SK-N-SH treated with all-trans-retinoic acid at 6 μM for 48 hours (cell line): Measurements from ENCODE around the gene UBFD1.

Experiments
- ATAC-seq: fragments of 200-7000 bp; cut with Tn5 transposase; 3 replicates; pipeline ENCODE4 v1.9.1; 2020; ENCODE audit warnings: mild to moderate bottlenecking, moderate library complexity
- ARNTL ChIP-seq: fragments of 450-650 bp; formaldehyde crosslinking; IDR thresholded peaks from 2 replicates; pipeline ENCODE4 v1.5.0; 2020; ENCODE audit warnings: low read depth, mild to moderate bottlenecking, moderate library complexity, borderline replicate concordance
- BACH2 ChIP-seq: fragments of 250-450 bp; sonication (Bioruptor Pico); IDR thresholded peaks from 2 replicates; pipeline ENCODE4 v1.9.0; 2021; ENCODE audit warnings: mild to moderate bottlenecking, borderline replicate concordance
- CSDC2 ChIP-seq: fragments of 250-450 bp; sonication (Bioruptor Pico); IDR thresholded peaks from 2 replicates; pipeline ENCODE4 v1.5.0; 2020; ENCODE audit warnings: mild to moderate bottlenecking, moderate library complexity
- CSRNP3 ChIP-seq: fragments of 250-450 bp; sonication (Bioruptor Pico); IDR thresholded peaks from 2 replicates; pipeline ENCODE4 v1.5.1; 2021; ENCODE audit warnings: mild to moderate bottlenecking, moderate library complexity
- ESRRG ChIP-seq: fragments of 250-450 bp; sonication (Bioruptor Pico); IDR thresholded peaks from 2 replicates; pipeline ENCODE4 v1.6.1; 2021; ENCODE audit warnings: mild to moderate bottlenecking
- GLIS3 ChIP-seq: fragments of 250-450 bp; sonication (Bioruptor Pico); IDR thresholded peaks from 2 replicates; pipeline ENCODE4 v1.5.0; 2020; ENCODE audit warnings: mild to moderate bottlenecking, moderate library complexity
- ISL1 ChIP-seq: fragments of 250-450 bp; sonication (Bioruptor Pico); IDR thresholded peaks from 2 replicates; pipeline ENCODE4 v2.1.2; 2022; ENCODE audit warnings: mild to moderate bottlenecking, moderate library complexity
- PPARA ChIP-seq: fragments of 250-450 bp; sonication (Bioruptor Pico); IDR thresholded peaks from 2 replicates; pipeline ENCODE4 v1.5.0; 2020; ENCODE audit warnings: mild to moderate bottlenecking, borderline replicate concordance
- SNAI2 ChIP-seq: fragments of 250-450 bp; sonication (Bioruptor Pico); IDR thresholded peaks from 2 replicates; pipeline ENCODE4 v1.5.0; 2020; ENCODE audit warnings: mild to moderate bottlenecking, moderate library complexity
- TCF4 ChIP-seq: fragments of 250-450 bp; sonication (Bioruptor Pico); IDR thresholded peaks from 2 replicates; pipeline ENCODE4 v1.8.0; 2021; ENCODE audit warnings: mild to moderate bottlenecking, moderate library complexity, borderline replicate concordance
- TOX ChIP-seq: fragments of 250-450 bp; sonication (Bioruptor Pico); IDR thresholded peaks from 2 replicates; pipeline ENCODE4 v1.8.0; 2021; ENCODE audit warnings: mild to moderate bottlenecking, moderate library complexity, borderline replicate concordance
- TSHZ2 ChIP-seq: fragments of 250-450 bp; sonication (Bioruptor Pico); IDR thresholded peaks from 2 replicates; pipeline ENCODE4 v1.5.0; 2020; ENCODE audit warnings: mild to moderate bottlenecking, moderate library complexity
- ZC3H10 ChIP-seq: fragments of 250-450 bp; sonication (Bioruptor Pico); IDR thresholded peaks from 2 replicates; pipeline ENCODE4 v1.5.1; 2021; ENCODE audit warnings: mild to moderate bottlenecking, moderate library complexity
- ZFP3 ChIP-seq: fragments of 250-450 bp; sonication (Bioruptor Pico); IDR thresholded peaks from 2 replicates; pipeline ENCODE4 v1.5.0; 2020; ENCODE audit warnings: mild to moderate bottlenecking, moderate library complexity
- ZFP30 ChIP-seq: fragments of 450-650 bp; formaldehyde crosslinking; IDR thresholded peaks from 2 replicates; pipeline ENCODE4 v1.5.0; 2022; ENCODE audit warnings: mild to moderate bottlenecking, moderate library complexity
- ZNF565 ChIP-seq: fragments of 450-650 bp; formaldehyde crosslinking; conservative IDR thresholded peaks from 2 replicates; pipeline ENCODE4 v1.5.0; 2020; ENCODE audit warnings: low read depth, mild to moderate bottlenecking, moderate library complexity
- ZNF70 ChIP-seq: fragments of 450-650 bp; formaldehyde crosslinking; IDR thresholded peaks from 2 replicates; pipeline ENCODE4 v1.5.0; 2020; ENCODE audit warnings: mild to moderate bottlenecking, moderate library complexity
- ZNF8 ChIP-seq: fragments of 450-650 bp; formaldehyde crosslinking; IDR thresholded peaks from 2 replicates; pipeline ENCODE4 v1.5.0; 2020; ENCODE audit warnings: mild to moderate bottlenecking, moderate library complexity
- TF ChIP-seq, protein P1 (sequence below): fragments of 250-450 bp; sonication (Bioruptor Pico); IDR thresholded peaks from 2 replicates; pipeline ENCODE4 v1.8.0; 2020; ENCODE audit warnings: mild to moderate bottlenecking, moderate library complexity, borderline replicate concordance
- TF ChIP-seq, protein P2 (sequence below): fragments of 250-450 bp; sonication (Bioruptor Pico); IDR thresholded peaks from 2 replicates; pipeline ENCODE4 v1.8.0; 2021; ENCODE audit warnings: low read depth, mild to moderate bottlenecking, moderate library complexity, borderline replicate concordance
- TF ChIP-seq, protein P3 (sequence below): fragments of 250-450 bp; sonication (Bioruptor Pico); IDR thresholded peaks from 2 replicates; pipeline ENCODE4 v1.5.1; 2020; ENCODE audit warnings: low read depth, mild to moderate bottlenecking, moderate library complexity

Gene UBFD1

DNA sequence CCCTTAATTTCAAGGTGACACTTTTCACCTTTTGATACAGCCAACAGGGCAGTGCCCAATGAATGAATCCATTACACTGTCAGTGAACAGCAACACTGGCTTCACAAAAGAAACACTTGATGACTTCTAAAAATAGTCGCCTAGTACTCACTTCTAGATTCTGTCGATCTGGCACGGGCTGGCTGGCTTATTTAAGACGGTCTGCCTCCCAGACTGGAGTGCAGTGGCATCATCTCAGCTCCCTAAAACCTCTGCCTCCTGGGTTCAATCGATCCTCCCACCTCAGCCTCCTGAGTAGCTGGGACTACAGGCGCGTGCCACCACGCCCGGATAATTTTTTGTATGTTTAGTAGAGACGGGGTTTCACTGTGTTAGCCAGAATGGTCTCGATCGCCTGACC lies 36.7 kb downstream of the UBFD1 start:
- no peak for ATAC-seq
- TF ChIP-seq BACH2 (CRISPR knock-in tag) (no peak), ISL1 (CRISPR knock-in tag) (no peak), ZFP30 (CRISPR knock-in tag) (no peak), ZNF8 (no peak), TSHZ2 (CRISPR knock-in tag) (no peak), ARNTL (CRISPR knock-in tag) (no peak), ZFP3 (no peak), CSDC2 (CRISPR knock-in tag) (no peak), ZNF70 (CRISPR knock-in tag) (no peak), CSRNP3 (CRISPR knock-in tag) (no peak), SNAI2 (CRISPR knock-in tag) (no peak), GLIS3 (CRISPR knock-in tag) (no peak), TOX (CRISPR knock-in tag) (no peak), PPARA (CRISPR knock-in tag) (no peak), ZC3H10 (CRISPR knock-in tag) (no peak), TCF4 (CRISPR knock-in tag) (no peak)
- TF ChIP-seq, protein P1, sequence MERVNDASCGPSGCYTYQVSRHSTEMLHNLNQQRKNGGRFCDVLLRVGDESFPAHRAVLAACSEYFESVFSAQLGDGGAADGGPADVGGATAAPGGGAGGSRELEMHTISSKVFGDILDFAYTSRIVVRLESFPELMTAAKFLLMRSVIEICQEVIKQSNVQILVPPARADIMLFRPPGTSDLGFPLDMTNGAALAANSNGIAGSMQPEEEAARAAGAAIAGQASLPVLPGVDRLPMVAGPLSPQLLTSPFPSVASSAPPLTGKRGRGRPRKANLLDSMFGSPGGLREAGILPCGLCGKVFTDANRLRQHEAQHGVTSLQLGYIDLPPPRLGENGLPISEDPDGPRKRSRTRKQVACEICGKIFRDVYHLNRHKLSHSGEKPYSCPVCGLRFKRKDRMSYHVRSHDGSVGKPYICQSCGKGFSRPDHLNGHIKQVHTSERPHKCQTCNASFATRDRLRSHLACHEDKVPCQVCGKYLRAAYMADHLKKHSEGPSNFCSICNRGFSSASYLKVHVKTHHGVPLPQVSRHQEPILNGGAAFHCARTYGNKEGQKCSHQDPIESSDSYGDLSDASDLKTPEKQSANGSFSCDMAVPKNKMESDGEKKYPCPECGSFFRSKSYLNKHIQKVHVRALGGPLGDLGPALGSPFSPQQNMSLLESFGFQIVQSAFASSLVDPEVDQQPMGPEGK (CRISPR knock-in tag), result no peak
- TF ChIP-seq, protein P2, sequence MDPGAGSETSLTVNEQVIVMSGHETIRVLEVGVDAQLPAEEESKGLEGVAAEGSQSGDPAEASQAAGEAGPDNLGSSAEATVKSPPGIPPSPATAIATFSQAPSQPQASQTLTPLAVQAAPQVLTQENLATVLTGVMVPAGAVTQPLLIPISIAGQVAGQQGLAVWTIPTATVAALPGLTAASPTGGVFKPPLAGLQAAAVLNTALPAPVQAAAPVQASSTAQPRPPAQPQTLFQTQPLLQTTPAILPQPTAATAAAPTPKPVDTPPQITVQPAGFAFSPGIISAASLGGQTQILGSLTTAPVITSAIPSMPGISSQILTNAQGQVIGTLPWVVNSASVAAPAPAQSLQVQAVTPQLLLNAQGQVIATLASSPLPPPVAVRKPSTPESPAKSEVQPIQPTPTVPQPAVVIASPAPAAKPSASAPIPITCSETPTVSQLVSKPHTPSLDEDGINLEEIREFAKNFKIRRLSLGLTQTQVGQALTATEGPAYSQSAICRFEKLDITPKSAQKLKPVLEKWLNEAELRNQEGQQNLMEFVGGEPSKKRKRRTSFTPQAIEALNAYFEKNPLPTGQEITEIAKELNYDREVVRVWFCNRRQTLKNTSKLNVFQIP (CRISPR knock-in tag), result no peak

DNA sequence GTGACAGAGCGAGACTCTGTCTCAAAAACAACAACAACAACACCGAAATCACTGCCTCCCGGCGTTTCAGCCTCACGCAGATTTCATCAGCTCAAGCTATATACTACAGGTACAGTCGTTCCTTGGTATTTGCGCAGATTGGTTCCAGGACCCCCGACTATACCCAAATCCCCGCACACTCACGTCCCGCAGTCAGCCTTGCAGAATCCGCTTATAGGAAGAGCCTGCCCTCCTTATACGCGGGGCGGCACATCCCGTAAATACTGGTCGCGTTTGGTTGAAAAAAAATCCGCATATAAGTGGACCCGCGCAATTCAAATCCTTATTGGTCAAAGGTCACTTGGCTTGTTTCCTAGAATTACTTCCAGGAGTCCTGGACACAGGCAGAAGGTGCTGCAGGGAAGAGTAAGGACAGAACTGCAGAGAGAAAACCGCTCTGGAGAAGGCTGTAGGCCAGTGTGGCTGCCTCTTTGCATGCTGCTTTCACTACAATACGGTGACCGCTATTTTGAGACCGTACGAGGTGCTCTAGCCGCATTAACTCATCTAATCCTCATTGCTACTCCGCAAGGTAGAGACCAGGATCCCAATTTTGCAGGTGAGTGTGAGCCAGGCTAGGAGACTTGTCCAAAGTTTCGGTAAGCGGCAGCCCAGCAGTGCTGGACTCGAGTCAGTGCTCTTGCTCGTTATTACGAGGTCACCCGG lies 37.9 kb downstream of the UBFD1 start:
- ATAC-seq, result peak; percentile 32
- TF ChIP-seq ZNF70 (CRISPR knock-in tag), result no peak
- TF ChIP-seq BACH2 (CRISPR knock-in tag), result no peak
- no peak for TF ChIP-seq GLIS3 (CRISPR knock-in tag)
- TF ChIP-seq ZNF565 (CRISPR knock-in tag), result no peak
- no peak for TF ChIP-seq ESRRG
- no peak for TF ChIP-seq ARNTL (CRISPR knock-in tag)
- TF ChIP-seq, protein P2 (CRISPR knock-in tag), result no peak
- TF ChIP-seq, protein P3, sequence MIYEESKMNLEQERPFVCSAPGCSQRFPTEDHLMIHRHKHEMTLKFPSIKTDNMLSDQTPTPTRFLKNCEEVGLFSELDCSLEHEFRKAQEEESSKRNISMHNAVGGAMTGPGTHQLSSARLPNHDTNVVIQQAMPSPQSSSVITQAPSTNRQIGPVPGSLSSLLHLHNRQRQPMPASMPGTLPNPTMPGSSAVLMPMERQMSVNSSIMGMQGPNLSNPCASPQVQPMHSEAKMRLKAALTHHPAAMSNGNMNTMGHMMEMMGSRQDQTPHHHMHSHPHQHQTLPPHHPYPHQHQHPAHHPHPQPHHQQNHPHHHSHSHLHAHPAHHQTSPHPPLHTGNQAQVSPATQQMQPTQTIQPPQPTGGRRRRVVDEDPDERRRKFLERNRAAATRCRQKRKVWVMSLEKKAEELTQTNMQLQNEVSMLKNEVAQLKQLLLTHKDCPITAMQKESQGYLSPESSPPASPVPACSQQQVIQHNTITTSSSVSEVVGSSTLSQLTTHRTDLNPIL (CRISPR knock-in tag), result no peak
- TF ChIP-seq, protein P1 (CRISPR knock-in tag), result no peak
- no peak for TF ChIP-seq TSHZ2 (CRISPR knock-in tag)
